NK-92 treated with Interleukin-12 subunit alpha and Interleukin-12 subunit beta, amount 100 ng/mL, for 24 hours (cell line): Measurements from ENCODE around the gene ABCB6.
"Not testable (repeated sequence)": the region's sequence is repeated elsewhere in the genome, so short reads cannot be mapped to it uniquely, and the experiment has no call there.

Experiments
- DNase-seq: peaks from one replicate; lab custom pipeline; 2025; lab: John Stamatoyannopoulos, UW

Gene ABCB6

DNA sequence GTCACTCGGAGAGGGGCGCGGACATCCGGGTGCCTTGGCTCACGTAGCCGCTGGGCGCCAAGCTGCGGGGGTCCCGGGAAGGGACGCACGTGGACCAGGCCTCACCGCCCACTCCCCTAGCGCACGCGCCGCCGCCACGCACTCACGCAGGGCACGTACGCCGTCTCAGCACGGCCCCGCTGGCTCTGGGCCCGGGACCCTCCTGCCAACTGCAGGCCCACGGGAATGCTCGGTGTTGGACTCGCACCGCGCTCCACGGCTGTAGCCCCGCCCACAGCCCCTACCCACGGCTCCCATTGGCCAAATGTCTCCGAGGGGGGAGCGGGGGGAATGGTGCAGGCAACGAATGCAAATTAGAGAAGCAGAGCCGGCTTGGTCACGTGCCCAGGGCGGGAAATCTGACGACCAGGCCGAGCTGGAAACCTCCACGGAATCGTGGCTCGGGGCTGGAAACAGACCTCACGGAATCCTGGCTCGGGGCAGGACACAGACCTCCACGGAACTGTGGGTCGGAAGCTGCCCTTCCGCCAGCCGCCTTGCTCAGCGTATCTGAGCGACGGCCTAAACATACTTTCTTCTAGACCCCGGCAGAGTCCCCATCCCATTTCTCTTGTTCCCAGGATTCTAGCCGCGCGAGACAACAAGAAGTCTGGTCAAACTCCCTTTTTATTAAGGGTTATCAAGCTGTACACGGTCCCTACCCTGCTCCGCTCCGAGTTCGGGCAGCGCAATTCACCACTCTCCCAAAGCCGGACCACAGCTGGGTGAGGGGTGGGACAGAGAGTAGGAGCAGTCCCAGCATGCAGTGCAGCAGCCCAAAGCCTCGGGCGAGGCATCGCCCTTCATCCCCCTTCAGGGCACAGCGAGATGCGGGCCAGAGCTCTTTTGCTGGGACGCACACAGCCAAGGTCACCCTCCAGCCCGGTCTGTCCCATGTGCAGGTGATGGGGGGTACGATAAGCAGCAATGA, at the start of gene ABCB6:
Gene ABCB6, minus strand, starts transcription at position 227 of the 970 bp plus-strand sequence. CDS start 285 bp downstream, outside the sequence.
- DNase-seq = no peak

DNA sequence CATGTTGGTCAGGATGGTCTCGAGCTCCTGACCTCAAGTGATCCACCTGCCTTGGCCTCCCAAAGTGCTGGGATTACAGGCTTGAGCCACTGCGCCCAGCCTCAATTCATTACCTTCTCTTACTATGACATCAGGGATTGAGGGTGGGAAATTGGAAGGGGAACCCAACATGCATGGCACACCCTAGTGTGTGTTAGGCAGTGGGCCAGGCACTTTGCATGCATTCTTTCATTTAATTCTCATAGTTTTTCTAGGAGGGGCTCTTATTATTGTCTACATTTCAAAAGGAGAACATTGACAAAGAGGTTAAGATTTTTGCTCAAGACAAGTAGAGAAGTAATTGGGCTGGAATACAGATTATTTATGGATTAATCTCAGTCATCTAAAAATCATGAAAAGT, 49.5 kb upstream of the ABCB6 start:
- DNase-seq = no peak

DNA sequence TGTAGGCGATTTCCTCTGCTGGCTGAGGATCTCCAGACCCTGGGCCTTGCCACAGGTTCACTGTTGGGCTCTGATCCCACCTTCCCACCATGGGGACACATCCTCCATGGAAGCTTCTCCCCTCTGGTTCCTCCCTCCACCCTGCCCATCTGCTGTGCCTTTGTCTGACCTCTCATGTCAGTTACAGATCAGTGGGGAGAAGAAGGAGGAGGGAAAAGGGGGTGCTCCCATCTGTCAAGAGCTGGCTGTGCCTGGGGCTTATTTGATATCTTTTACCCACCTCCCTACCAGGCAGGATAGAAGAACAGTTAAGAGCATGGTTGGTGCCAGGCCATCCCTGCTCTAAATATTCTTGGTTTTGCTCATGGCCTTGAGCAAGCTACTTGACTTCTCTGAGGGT, 48.1 kb upstream of the ABCB6 start:
- DNase-seq = no peak

DNA sequence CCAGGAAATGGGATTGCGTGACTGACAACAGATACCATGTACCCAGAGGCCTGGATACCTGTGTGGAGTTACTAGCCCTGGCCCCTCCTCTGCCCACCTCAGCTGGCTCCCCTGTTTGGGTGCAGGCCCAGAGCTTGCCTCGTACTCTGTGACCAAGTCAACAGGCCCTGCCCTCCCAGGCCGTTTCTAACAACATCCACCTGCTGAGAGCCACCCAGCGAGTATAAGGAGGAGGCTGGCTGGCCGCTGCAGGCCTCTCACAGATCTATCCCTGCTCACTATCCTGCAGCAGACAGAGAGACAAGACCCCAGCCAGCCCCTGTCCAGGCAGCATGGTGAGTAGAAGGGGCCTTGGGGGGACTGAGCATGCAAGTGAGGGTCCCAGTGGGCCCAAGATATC, 47.5 kb upstream of the ABCB6 start:
- no peak for DNase-seq

DNA sequence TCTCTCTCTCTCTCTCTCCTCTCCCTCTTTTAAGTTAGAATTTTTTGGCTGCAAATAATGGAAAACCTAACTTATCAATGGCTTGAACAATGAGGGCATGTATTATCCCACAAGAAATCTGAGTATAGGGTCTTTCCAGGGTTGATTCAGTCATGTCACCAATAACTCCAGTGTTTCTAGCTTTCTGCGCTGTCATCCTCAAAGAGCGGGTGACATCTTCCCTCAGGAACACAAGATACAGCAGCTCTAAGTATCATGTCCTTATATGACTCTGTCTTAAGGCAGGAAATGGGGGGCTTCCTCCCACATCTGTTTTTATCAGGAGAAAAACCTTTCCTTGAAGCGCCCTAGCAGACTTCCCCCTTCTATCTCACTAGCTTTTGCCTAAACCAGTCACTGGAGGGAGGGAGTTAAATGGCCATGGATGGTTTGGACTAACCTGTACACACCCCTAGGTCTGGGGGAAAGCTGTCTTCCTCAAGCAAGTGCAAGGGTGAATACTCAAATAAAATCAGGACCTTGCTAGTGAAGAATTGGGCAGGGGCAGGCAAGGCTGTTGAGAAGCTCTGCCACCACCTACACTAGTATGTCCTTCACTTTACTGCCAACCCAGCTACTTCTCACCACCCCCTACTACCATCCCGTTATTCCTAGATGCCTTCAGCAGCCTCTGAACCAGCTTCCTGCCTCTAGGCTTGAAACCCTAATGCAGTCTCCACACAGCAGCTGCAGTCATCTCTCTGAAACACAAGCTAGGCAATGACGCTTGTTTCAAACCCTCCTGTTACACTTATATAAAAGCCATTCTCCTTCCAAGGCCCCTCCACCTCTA, 42.5 kb upstream of the ABCB6 start:
- no peak for DNase-seq

DNA sequence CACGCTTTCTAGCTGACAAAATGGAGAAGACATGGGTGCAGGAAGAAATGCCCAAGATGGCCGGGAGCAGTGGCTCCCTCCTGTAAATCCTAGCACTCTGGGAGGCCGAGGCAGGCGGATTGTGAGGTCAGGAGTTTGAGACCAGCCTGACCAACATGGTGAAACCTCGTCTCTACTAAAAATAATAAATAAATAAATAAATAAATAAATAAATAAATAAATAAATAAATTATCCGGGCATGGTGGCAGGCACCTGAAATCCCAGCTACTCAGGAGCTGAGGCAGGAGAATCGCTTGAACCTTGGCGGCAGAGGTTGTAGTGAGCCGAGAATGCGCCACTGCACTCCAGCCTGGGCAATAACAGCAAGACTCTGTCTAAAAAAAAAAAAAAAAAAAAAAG, 40.2 kb upstream of the ABCB6 start:
- DNase-seq = not testable (repeated sequence)

DNA sequence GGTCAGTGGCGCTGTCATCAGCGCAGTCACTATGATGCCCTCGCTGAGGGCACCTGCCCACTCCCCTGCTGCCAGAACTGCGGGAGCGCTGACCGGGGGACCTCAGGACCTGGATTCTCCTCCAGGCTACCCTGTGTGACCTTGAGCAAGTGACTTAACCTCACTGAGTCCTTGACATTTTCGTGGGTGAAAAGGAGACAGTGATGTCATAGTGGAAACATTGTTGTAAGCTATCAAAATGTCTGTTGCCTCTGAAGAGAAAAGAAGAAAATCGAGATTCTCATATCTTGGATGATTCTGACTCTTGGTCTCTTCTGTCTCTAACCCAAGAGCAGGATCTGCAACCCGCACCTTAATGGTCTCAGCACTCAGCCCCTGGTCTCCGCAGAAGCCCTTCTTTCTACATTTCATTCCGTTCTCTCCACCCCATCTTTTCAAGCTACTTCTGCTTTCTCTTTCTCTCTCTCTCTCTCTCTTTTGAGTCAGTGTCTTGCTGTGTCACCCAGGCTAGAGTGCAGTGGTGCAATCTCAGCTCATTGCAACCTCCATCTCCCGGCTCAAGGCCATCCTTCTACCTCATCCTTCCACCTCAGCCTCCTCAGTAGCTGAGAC, 35.9 kb upstream of the ABCB6 start:
- no peak for DNase-seq

DNA sequence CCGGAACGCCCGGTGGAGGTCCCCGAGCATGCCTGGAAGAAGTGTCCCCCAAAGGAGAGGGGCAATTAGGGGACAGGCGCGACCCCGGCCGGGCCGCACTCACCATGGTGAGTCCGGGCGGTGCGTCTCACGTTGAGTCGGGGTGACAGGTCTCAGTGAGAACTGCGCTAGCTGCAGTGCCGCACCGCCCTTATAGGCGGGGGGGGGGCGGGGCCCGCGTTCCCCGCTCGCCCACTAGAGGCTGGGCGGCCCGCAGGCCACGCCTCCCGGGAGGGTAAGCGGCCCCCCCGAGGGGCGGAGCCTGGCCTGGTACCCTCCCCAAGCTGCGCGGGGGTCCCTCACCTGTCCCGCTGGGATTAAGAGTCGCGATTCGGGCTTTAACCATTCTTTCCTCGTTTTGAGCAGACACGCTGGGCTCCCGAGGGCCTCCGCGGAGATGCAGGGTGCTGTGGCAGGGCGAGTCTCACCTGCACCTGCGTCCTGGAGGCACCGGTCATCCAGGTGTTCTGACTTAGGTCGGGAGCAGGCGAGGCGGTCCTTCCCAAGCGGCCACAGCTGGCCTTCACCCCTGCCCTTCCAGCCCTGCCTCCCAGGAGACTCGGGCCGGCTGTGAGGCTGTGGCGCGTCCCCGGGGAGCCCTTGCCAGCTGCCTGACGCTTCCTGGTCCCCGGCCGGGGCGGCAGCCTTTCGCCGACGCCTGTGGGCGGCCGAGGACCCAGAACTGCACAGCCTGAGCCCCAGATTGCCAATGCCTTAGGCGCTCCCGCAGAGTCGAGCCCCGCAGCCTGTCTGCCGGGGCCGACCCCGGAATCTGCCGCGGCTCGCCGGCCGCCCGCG, 35.2 kb upstream of the ABCB6 start, which contains the start of gene TUBA4A:
Gene TUBA4A, minus strand, starts transcription at position 166 of the 837 bp plus-strand sequence. Its CDS starts 60 bp downstream, at position 106.
- DNase-seq = peak; percentile 83

DNA sequence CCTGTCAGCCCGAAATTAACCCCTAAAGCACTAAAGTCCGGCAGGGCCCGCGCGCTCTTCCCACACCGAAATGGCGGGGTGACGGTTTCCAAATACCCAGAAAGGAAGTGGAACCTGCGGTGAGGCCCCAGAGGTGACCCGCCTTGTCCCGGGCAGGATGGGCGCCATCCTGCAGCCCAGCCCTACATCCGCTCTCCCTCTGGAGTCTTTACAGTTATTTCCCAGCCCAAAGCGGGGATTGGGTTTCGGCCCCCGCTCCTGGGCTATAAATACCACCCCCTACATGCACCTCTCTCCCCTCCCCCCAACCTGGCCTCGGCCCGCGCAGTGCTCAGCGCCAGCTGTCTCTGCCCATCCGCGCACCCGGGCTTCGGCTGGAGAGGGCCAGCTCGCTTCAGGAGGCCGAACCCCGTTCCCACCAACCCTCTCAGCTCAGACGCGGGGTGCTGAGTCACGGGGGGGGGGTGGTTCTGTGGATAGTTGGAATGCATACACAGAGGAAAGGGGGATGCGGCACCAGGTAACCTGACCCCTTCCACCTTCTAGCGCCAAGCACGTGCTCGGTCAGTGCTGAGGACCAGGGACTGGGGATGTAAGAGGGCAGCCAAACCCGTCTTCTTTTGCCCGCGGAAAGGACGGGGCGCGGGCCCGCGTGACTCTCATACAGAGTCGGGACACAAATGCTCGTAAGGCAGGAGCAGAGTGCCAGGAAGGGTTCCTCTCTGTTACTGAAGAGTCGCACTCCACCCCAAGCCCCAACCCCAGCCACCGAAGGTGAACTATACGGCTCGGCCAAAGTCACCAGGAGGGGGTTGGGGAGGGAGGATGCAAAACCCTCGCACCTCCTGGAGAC, 34.4 kb upstream of the ABCB6 start, which contains the start of gene TUBA4B:
Gene TUBA4B, plus strand, starts transcription at position 344 of the 853 bp plus-strand sequence. Its CDS starts 165 bp downstream, at position 509.
- DNase-seq = peak; percentile 65

DNA sequence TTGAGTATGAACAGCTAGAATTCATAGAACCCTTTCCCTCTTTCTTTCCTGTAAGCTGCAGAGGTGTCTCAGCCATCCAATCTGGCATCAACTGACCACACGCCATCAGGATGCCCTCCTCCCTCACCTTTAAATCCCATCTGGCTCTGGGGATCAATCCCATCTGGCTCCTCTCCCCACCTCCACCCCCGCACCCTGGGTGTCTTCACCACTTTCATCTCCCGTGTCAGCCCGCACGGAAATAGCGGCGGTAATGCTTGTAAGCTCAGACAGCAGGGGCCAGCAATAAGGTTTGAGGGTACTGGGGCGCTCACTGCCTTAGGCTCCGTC, 33.8 kb upstream of the ABCB6 start:
- DNase-seq = no peak

DNA sequence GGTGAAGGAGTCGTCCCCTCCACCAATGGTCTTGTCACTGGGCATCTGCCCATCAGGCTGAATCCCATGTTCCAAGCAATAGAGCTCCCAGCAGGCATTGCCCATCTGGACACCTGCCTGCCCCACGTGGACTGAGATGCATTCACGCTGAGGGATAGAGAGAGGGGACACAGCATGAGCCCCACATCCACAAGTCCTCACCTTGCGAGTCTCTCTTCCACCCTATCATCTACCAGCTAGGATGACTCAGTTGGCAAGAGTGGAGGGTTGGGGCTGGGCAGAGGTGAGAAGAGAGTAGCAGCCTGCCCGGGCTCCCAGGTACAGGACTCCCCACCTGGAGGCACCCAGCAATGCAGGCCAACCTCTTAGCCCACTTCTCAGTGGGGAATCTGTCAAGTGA, 33.3 kb upstream of the ABCB6 start:
- peak; percentile 35 for DNase-seq

DNA sequence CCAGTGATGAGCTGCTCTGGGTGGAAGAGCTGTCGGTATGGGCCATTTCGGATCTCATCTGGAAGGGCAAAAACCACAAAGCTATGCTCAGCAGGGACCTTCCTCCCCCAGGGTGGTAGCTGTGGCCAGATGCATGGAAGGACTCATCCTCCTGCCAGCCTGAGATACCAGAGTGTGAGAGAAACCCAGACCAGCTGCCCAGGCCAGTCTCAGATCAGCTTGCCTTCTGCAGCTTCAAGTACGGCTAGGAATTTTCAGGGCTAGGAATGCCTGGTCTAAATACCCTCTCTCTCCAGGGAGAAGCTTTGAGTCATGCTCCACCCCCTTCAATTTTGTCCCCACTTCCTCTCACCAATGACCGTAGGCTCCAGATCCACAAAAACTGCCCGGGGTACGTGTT, 32.9 kb upstream of the ABCB6 start:
- no peak for DNase-seq

DNA sequence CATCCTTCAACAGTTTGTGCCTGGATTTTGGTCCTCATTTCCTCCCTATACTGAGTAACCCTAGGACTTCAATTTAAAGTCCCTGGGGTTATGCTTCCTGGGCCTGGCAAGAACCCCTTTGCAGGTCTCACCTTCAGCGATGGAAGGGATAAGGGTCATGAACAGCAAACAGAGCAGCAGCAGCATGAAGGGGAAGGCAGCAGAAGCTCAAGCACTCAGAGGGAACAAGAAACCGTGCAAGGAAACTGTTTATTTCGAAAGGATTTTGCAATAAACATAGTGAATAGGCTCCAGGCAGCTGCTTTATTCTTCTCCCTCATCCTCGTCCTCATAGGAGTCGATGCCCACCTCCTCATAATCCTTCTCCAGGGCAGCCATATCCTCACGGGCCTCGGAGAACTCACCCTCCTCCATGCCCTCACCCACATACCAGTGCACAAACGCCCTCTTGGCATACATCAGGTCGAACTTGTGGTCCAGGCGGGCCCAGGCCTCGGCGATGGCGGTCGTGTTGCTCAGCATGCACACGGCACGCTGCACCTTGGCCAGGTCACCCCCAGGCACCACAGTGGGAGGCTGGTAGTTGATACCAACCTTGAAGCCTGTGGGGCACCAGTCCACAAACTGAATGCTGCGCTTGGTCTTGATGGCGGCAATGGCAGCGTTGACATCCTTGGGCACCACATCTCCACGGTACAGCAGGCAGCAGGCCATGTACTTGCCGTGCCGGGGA, 31.5 kb upstream of the ABCB6 start:
- no peak for DNase-seq

DNA sequence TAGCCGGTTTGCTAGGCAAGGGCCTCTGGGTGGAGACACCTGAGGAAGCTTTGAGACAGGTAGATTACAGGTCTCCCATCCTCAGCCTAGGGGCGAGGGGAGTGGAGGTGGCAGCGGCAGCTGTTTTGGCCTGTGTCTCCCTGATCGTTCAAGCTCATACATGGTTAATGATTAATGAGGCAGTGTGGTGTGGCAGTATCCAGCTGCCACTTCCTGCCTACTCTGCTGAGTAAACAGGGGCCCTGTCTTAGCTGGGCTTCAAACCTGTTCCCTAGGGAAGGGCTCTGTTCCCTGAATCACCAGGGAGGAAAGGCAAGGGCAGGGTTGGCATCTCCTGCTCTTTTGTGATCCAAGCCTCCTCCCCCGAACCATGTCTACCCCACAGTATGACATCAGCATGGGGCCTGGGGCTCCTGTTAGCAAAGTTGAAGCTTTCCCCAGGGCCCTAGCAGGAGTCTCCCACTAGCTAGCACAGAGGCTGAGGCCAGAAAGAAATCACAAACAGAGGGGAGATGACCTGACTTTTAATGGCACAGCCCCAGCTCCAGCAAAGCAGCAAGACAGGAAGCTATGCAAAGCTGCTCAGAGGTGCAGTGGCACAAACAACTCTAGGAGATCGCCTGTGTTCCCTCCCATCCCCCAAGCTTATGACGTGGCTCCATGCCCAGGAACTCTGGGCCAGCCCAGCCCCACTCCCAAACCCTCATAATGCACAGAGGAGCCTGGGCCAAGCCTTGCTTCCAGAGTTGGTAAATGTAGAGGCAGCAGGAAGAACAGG, 30.6 kb upstream of the ABCB6 start:
- peak; percentile 43 for DNase-seq

DNA sequence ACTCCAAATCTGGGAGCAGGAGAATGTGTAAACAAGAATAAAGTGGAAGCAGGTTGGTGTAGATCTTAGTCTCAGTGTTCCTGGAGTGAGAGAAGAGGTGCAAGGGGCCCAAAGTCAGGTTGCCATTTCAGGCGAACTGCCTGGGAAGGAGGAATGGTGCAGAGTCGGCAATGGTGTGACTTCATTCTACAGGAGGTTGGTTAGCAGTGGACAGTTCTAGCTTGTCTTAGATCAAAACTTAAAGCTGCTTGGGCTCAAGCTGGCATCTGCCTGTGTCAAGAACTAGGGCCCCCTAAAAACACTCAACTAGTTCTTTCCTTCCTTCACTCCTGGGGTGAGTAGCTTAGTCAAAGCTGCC, 30.1 kb upstream of the ABCB6 start:
- no peak for DNase-seq

DNA sequence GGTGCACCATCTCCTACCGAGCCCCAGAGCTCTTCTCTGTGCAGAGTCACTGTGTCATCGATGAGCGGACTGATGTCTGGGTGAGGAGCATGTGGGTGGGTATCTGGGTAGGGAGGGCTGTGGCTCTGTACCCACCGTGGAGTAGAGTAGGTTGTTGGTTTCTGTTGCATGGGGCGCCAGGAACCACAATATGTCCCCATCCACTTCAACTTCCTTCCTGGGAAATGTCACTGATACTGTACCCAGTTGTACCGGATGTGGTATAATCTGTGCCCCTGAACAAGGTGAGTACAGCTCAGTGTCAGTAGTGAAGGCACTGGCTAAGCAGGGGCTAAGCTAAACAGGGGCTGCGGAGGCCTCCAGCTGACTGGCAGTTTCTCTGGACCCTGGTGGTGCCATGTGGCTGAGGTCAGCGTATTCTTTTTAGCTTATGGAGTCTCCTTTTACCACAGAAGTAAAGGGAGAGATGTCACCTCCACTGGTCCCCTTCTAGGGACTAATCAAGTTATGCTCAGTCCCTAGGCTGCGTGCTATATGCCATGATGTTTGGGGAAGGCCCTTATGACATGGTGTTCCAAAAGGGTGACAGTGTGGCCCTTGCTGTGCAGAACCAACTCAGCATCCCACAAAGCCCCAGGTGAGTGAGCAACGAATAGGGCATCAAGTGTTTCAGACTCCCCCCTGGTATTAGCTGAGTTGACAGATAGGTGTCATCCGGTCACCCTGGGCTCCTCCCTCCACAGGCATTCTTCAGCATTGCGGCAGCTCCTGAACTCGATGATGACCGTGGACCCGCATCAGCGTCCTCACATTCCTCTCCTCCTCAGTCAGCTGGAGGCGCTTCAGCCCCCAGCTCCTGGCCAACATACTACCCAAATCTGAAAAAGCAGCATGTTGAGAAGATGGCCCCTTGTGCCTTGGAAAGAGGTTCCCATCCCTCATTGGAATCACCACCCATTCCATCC, 29.2 kb upstream of the ABCB6 start:
- peak; percentile 50 for DNase-seq

DNA sequence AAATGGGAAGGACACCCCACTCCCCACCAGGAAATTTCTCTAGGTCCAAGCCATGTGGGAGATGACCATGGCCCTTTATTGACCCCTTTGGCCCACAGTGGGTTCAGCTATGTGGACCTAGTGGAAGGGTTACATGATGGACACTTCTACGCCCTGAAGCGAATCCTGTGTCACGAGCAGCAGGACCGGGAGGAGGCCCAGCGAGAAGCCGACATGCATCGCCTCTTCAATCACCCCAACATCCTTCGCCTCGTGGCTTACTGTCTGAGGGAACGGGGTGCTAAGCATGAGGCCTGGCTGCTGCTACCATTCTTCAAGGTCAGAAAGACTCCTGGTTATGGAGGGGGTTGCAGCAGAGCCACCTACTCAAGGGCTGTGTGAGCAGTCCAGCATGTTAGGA, 27.8 kb upstream of the ABCB6 start:
- DNase-seq = no peak

DNA sequence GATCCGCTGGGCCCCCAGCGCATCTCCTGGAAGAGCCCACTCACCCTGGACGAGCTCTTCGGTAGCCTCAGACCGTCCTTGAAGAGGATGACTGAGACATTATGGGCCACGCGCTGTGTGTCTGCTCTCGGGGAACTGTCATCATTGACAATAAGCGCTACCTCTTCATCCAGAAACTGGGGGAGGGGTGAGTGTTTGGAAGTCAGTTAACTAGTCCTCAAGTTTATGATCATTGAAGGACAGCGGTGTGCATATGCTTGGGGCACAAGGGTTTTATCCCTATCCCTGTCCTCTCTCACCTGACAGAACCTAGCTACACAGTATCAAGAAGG, 27.1 kb upstream of the ABCB6 start:
- DNase-seq = no peak
